Cardiac fibroblast (primary cell): ENCODE measurements around the gene APOA1.

Experiments
- DNase-seq, 2 donors: peaks; one replicate each; pipeline versions ENCODE4 v3.0.0 to v3.0.0-alpha.2; 2010; ENCODE audit warnings: low read depth in 2 of 2
- H3K4me3 ChIP-seq, 2 donors: replicated peaks in 1 of 2; 1 replicate in 1 of 2; 2 replicates in 1 of 2; pipeline ENCODE4 v1.5.1; 2011; ENCODE audit warnings: low read depth in 2 of 2, low read length in 2 of 2, mild to moderate bottlenecking in 2 of 2, moderate library complexity in 1 of 2
- CTCF ChIP-seq: IDR thresholded peaks from one replicate; pipeline ENCODE4 v1.5.1; 2011; ENCODE audit warnings: low read depth, mild to moderate bottlenecking, low read length, inconsistent platforms

APOA1 gene

GRCh38 chr11:116867619-116868018 lies 30.2 kb upstream of the APOA1 start:
- TF ChIP-seq CTCF, result no peak
- no peak for DNase-seq
- no peak overlapping the region for H3K4me3 ChIP-seq

GRCh38 chr11:116866804-116867455 lies 29.5 kb upstream of the APOA1 start:
- no peak for TF ChIP-seq CTCF
- no peak for DNase-seq
- no peak overlapping the region for H3K4me3 ChIP-seq

GRCh38 chr11:116865696-116866095 lies 28.3 kb upstream of the APOA1 start:
- DNase-seq, result peak in 1 of 2 donors; percentile 39
- no peak for TF ChIP-seq CTCF
- H3K4me3 ChIP-seq, result no peak overlapping the region

GRCh38 chr11:116864531-116864930 lies 27.1 kb upstream of the APOA1 start:
- no peak overlapping the region for H3K4me3 ChIP-seq
- no peak for DNase-seq
- no peak for TF ChIP-seq CTCF

- no peak overlapping the region for H3K4me3 ChIP-seq
- TF ChIP-seq CTCF, result no peak
- no peak for DNase-seq
Observed at GRCh38 chr11:116862951-116863350, 25.5 kb upstream of the APOA1 start.

GRCh38 chr11:116862185-116862584 lies 24.8 kb upstream of the APOA1 start:
- no peak for TF ChIP-seq CTCF
- DNase-seq, result no peak
- H3K4me3 ChIP-seq, result no peak overlapping the region

GRCh38 chr11:116861539-116861938 lies 24.1 kb upstream of the APOA1 start:
- TF ChIP-seq CTCF, result no peak
- peak; percentile 58 to 83 for DNase-seq
- no peak overlapping the region for H3K4me3 ChIP-seq
